Naive B cell (primary cell): ENCODE data around the gene ASB18. TPM values are rescaled to one million over a fixed set of nuclear protein-coding genes. Genes with fewer than 3 reads are reported as not detected.
A peak's percentile ranks its signal among the peaks of the same experiment; 100 is the strongest.

ENCODE experiments used
- ATAC-seq, 2 donors: fragments of 150-1000 bp; cut with Tn5 transposase; 2 replicates each; pipeline ENCODE4 v1.10.0; 2021; ENCODE audit warnings: low read depth in 2 of 2, mild to moderate bottlenecking in 2 of 2, moderate library complexity in 2 of 2
- DNase-seq: peaks from one replicate; pipeline ENCODE4 v3.0.0; 2022
- H3K27ac Mint-ChIP-seq, 6 donors: one replicate each; pipeline ENCODE4 v1.8.0; 2020 to 2022; ENCODE audit warnings: mild to moderate bottlenecking in 6 of 6, mixed read lengths in 6 of 6, moderate library complexity in 5 of 6, inconsistent platforms in 2 of 6
- H3K27me3 Mint-ChIP-seq, 3 donors: one replicate each; pipeline ENCODE4 v1.8.0; 2021 to 2022; ENCODE audit warnings: mixed read lengths in 3 of 3, mild to moderate bottlenecking in 1 of 3
- H3K36me3 Mint-ChIP-seq, 2 donors: one replicate each; pipeline ENCODE4 v1.8.0; 2020 to 2022; ENCODE audit warnings: mixed read lengths in 2 of 2, inconsistent platforms in 1 of 2, mild to moderate bottlenecking in 1 of 2
- H3K4me1 Mint-ChIP-seq, 3 donors: one replicate each; pipeline ENCODE4 v1.8.0; 2020 to 2022; ENCODE audit warnings: mixed read lengths in 3 of 3, inconsistent platforms in 1 of 3, mild to moderate bottlenecking in 1 of 3, moderate library complexity in 1 of 3
- H3K4me3 Mint-ChIP-seq, 8 donors: one replicate each; pipeline ENCODE4 v1.8.0; 2020 to 2022; ENCODE audit warnings: mild to moderate bottlenecking in 8 of 8, mixed read lengths in 8 of 8, moderate library complexity in 8 of 8, inconsistent platforms in 2 of 8
- H3K9me3 Mint-ChIP-seq, 7 donors: one replicate each; pipeline ENCODE4 v1.8.0; 2020 to 2022; ENCODE audit warnings: mixed read lengths in 7 of 7, mild to moderate bottlenecking in 5 of 7, inconsistent platforms in 2 of 7, moderate library complexity in 1 of 7
- polyA plus RNA-seq, 6 donors: library from polyadenylated mRNA; unstranded; fragments of 300-500 nt; fragmentation: Illumina TruSeq; gene quantifications; one replicate each; pipeline ENCODE4 v1.2.3, GENCODE V29; 2021; ENCODE audit warnings: low read depth in 6 of 6

The ASB18 gene
- polyA plus RNA-seq, 6 donors from 2014 or later, result not detected

DNA sequence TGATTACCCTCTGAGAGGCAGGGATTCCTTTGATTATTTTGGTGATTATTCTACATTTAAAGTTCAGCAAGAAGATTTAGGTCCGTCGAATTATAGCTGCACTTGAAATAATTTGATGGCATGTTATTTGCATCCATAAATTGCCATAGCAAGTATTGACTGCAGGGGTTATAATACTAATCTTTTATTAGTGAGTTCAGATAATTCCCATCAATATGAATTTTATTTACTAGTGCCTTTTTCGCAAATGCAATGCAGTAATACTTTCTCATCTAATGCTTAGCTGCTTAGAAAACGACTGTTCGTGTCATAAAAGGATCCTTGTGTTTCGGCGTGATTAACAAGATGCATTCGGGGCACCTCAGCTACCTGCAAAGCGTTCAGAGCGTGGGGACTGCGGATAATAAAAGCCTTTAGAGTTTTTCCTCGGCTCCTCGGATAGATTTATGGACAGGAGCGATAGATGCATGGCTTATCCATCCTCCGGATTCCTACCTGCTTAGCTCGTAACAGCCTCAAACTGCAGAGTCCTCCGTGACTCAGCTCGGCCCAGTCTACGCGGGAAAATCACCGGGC, 93.5 kb downstream of the ASB18 start:
- H3K9me3 Mint-ChIP-seq, result peaks cover 0 to 12% (median 0%) of the 10 kb centered on the region in 7 donors
- ATAC-seq (no peak), DNase-seq (no peak)
- H3K36me3 Mint-ChIP-seq, result no peaks in the 10 kb centered on the region
- peaks cover 0 to 9% (median 6%) of the 10 kb centered on the region in 3 donors for H3K4me1 Mint-ChIP-seq
- H3K27ac Mint-ChIP-seq, result peak overlapping the region in 3 of 6 donors; percentile 30 to 42 (median 42)
- peak overlapping the region in 1 of 8 donors; percentile 35 for H3K4me3 Mint-ChIP-seq
- peaks cover 52 to 76% (median 60%) of the 10 kb centered on the region in 3 donors for H3K27me3 Mint-ChIP-seq

DNA sequence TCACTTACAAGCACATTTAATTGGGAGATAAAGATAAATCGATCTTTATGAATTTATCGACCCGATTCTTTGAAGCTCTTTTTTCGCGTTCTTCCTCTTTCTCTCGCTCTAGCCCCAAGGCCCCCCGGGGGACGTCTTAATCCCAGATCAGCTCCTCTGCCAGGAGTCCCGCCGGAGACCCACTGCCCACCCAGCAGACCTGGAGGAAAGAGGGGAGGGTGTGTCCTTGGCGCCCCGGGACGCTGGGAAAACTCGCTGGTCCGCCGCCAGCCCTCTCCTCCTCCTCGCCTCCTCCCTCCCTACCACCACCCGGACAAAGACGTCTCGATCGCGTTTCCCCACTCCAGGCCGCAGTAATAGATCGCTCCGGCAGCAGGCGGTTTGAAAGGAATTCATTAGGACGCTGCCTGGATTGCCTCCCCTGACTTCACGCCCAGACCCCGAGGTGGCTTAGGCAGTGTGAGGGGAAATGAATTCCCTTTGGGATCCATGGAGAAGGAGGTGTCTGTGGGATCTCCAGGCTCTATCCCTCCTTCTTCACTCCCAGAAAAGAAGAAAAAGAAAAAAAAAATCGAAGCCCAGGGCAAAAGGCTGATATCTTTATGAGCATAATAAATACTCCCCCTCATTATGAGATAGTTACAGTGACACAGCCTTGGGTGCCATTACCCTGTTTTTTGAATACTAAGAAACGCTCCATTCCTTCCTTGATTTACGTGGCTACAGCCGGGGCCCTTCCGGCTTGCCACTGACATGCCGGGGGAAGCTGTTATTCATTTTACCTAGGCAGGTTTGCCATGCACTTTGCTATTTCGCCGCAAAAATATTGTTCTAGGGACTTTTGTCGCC, 94.2 kb downstream of the ASB18 start:
- DNase-seq (no peak), ATAC-seq (no peak)
- H3K9me3 Mint-ChIP-seq, result peaks cover 0 to 12% (median 0%) of the 10 kb centered on the region in 7 donors
- peak overlapping the region in 3 of 6 donors; percentile 42 to 83 (median 78) for H3K27ac Mint-ChIP-seq
- peaks cover 0 to 12% (median 6%) of the 10 kb centered on the region in 3 donors for H3K4me1 Mint-ChIP-seq
- H3K4me3 Mint-ChIP-seq, result peak overlapping the region in 2 of 8 donors; percentile 2 to 16
- peaks cover 50 to 73% (median 52%) of the 10 kb centered on the region in 3 donors for H3K27me3 Mint-ChIP-seq
- H3K36me3 Mint-ChIP-seq, result no peaks in the 10 kb centered on the region

DNA sequence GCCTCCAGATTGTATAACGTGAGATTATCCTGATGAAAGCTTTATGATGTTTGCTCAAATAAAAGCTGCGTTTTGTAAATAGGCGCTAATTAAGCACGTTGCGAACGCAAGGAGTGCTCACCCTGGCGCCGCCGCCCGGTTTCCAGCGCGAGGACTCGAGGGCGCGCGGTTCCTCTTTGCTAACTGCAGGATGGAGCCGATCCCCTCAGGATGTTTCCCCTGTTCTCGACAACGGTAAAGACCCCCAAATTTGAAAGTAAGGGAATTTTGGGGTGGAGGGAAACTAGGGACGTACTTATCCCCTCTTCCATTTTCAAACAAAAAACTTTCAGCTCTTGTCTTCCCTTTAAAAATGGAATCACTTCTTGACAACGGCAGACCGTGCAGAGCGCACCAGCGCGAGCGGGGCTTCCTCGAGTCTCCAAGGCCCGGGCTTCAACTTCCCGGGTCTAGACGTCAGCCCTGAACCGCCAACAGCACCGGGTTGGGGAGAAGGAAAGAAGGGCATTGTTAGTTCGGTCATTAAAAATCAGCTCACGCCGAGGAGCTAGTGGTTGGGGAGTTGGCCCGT, 95.0 kb downstream of the ASB18 start:
- Mint-ChIP-seq H3K9me3 (peaks cover 0 to 11% (median 0%) of the 10 kb centered on the region in 7 donors), H3K27ac (peak overlapping the region in 2 of 6 donors; percentile 78 to 83), H3K27me3 (peaks cover 45 to 71% (median 49%) of the 10 kb centered on the region in 3 donors), H3K4me1 (peaks cover 0 to 15% (median 6%) of the 10 kb centered on the region in 3 donors), H3K4me3 (peak overlapping the region in 1 of 8 donors; percentile 2), H3K36me3 (no peaks in the 10 kb centered on the region)
- ATAC-seq, result no peak
- DNase-seq, result no peak

DNA sequence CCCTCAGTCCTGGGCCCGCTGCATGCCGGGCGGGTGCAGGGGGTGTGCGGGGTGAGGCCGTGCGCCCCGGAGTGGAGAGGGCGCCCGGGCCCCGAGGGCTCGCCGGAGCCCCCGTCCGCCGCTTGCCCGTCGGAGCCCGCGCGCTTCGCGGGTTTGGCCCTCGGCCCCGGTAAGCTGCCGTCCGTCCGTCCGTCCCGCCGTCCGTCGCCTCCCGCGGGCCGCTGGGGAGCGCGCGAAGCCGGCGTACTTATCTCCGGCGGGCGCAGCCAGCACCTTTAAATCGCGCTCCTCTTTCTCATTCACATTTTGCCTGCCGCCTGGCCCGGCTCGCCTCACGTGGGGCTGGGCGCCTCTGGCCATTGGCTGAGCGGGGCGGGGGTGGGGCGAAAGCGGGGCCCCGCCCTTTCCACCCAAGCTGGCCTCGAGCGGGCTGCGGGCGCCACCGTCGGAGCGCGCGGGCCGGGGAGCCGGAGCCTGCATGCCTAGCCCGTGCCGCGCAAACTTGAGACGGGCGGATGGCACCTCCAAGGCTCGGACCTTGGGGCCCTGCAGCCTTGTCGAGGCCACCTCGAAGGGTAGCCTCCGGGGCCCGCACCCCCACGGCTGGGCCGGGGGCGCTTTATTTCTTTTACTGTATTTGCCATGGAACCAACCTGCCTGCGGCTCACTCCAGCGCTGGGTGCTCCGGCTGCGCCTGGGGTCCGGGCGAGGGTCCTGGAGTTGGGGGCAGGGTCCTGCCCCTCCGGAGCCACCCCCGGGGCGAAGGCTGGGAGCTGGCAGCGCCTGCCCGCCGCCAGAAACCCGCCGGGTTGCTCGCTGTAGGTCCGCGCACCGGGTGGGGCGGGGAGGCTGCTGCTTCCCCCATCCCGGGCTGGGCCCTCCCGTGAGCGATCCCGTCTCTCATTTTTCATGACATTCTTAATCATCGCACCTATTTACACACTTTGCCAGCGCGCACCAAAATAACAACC, 95.8 kb downstream of the ASB18 start, which contains the start of gene GBX2:
TSS of gene GBX2 (minus strand) at position 277 of the 971 bp plus-strand sequence. CDS start 415 bp downstream, outside the sequence.
- H3K27ac Mint-ChIP-seq, result no peak within 1 kb of the TSS

DNA sequence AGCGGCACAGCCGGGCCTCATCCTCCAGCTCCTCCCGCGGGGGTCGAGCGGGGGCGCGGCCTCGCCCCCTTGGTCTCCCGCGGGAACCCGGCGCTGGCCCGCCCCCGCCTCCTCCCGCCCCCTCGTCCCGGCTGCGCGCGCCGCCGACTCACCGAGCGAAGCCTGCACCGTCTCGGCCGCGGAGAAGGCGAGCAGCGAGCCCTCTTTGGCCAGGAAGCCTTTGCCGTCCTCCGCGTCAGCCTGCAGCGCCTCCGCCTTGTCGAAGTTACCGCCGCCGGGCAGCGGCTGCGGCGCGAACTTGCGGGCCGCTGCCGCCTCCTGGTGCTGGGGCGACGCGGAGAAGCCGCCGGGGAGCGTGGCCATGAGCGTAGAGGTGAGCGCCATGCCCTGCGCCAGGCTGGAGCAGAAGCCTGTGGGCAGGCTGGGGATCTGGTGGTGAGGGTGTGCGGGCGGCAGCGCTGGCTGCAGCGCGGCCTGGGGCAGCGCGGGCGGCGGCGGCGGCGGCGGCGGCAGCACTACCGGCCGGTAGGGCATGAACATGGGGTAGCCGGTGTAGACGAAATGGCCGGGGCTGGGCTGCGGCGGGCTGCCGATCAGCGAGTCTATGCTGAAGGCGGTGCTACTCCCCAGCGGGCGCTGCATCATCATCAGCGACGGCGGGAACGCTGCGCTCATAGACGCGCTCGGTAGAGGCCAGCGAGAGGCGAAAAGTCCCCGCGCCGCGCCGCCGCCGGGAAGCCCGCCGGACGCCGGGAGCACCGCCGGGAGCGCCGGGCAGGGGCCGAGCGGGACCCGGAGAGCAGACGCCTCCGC, 96.7 kb downstream of the ASB18 start:
- Mint-ChIP-seq H3K4me1 (peaks cover 0 to 15% (median 6%) of the 10 kb centered on the region in 3 donors), H3K36me3 (no peaks in the 10 kb centered on the region), H3K4me3 (no peak overlapping the region), H3K9me3 (peaks cover 0 to 8% (median 0%) of the 10 kb centered on the region in 7 donors), H3K27me3 (peaks cover 43 to 58% (median 47%) of the 10 kb centered on the region in 3 donors), H3K27ac (no peak overlapping the region)
- ATAC-seq (no peak), DNase-seq (no peak)

More for the DNA sequence above, 95.8 kb downstream of the ASB18 start, which contains the start of gene GBX2:
- no peak for DNase-seq
- Mint-ChIP-seq H3K4me3 (no peak within 1 kb of the TSS), H3K9me3 (peaks cover 0 to 8% (median 0%) of the 10 kb centered on the region in 7 donors), H3K4me1 (peaks cover 0 to 15% (median 6%) of the 10 kb centered on the region in 3 donors), H3K27me3 (peaks cover 38 to 62% (median 43%) of the 10 kb centered on the region in 3 donors), H3K36me3 (no peaks in the 10 kb centered on the region)
- no peak for ATAC-seq

DNA sequence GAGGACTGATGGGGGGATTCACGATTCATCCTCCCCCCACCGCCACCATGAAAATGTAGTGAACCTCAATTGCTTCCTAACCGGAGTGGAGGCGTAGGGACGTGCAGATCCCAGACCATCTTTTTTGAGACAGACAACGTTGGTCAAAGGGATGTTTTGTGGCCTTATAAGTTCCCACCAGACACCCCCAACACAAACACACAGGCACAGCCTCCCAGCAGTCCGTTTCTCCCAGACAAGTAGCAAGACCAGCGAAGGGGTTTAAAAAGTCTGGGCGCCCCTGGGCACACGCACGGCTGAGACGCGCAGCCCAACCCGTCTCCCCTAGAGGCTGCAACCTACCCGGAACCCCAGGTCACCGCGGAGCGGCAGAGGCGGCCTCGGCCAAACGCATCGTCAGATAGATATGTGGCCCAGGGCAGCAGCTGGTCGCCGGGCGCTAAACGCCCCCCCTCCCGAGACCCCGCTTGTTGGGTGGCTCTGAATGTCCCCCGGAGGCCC, 97.4 kb downstream of the ASB18 start:
- Mint-ChIP-seq H3K27me3 (peaks cover 44 to 60% (median 46%) of the 10 kb centered on the region in 3 donors), H3K27ac (peak overlapping the region in 1 of 6 donors; percentile 93), H3K36me3 (no peaks in the 10 kb centered on the region), H3K9me3 (peaks cover 0 to 8% (median 0%) of the 10 kb centered on the region in 7 donors), H3K4me3 (peak overlapping the region in 4 of 8 donors; percentile 43 to 79 (median 64)), H3K4me1 (peaks cover 0 to 15% (median 6%) of the 10 kb centered on the region in 3 donors)
- DNase-seq (no peak), ATAC-seq (no peak)

DNA sequence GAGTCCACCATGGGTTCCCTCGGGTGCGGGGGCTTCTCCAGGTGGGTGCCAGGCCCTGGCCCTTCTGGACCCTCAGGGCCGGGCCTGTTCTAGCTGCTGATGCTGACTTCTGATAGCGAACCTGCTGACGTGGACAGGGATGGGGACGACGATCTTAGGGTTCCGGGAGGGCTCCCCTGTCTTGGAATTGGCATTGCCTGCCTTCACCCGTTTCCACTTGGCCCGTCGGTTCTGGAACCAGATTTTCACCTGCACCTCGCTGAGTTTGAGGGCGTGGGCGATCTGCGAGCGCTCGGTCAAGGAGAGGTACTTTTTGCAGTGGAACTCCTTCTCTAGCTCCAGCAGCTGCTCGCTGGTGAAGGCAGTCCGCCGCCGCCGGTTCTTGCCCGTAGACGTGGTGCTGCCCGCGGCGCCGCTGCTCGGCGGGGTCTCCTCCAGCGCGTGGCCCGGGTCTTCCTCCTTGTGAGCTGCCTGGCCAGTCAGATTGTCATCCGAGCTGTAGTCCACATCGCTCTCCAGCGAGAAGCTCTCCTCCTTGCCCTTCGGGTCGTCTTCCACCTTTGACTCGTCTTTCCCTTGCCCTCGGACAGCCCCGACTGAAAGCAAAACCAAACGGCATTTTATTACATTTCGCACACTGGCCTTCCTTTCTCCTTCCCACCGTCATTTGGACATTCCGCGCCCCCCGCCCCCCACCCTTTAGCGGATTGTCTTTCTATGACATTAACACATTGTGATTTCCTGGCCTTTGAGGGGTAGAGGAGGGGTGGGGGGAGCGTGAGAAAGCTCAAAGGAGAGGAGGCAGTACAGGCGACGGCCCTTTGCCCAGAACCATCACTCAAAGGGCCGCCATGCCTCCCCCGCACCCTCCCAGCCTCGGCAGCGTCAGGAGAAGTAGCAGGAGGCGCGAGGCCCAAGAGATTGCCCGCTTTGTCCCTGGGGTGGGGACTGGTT, 98.1 kb downstream of the ASB18 start:
- H3K36me3 Mint-ChIP-seq, result no peaks in the 10 kb centered on the region
- ATAC-seq, result no peak
- H3K27ac Mint-ChIP-seq, result peak overlapping the region in 1 of 6 donors; percentile 93
- DNase-seq, result no peak
- H3K4me1 Mint-ChIP-seq, result peaks cover 0 to 15% (median 6%) of the 10 kb centered on the region in 3 donors
- H3K4me3 Mint-ChIP-seq, result peak overlapping the region in 7 of 8 donors; percentile 21 to 79 (median 55)
- peaks cover 48 to 60% (median 52%) of the 10 kb centered on the region in 3 donors for H3K27me3 Mint-ChIP-seq
- H3K9me3 Mint-ChIP-seq, result peaks cover 0 to 8% (median 0%) of the 10 kb centered on the region in 7 donors

DNA sequence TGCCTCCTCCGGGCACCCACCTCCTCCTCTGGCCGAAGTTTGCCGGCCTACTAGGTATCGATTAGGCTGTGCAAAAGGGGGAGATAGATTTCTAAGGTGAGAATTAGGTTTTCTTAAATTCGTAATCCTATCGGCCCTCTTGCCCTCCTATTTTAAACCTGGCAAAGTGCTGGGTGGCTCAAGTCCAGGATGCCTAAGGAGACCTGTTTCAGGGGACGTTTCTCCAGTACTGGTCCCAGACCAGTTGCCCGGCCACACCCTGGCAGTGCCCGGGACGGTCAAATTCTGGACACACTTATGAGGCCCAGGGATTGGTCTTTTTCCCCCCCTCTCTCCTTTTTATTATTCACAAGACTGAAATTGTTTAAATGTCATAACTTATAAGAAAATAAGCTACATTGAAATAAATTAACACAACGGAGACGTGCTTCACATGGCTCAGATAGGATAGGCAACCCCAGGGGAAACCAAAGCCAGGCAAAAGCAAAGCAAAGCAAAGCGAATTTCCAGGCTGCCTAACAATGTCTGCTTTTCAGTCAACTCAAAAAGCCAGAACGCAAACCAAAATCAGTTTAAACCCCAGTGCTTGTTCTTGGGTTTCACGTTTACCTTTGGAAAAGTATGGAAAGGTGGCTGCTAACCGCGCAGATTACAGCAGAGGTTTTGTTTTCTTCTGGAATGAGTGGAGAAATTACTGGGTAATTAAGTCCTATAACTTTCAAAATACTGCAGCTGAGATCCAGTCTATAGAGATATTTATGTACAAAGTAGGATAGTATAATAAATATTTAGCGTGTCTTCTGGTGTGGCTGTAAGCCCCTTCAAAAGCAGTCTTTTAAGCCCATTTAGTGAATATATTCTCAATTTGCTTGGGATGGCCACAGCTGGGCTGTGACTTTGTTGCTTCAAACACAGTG, 99.0 kb downstream of the ASB18 start:
- Mint-ChIP-seq H3K36me3 (no peaks in the 10 kb centered on the region), H3K4me1 (peaks cover 0 to 15% (median 6%) of the 10 kb centered on the region in 3 donors), H3K4me3 (peak overlapping the region in 2 of 8 donors; percentile 61 to 65), H3K27ac (peak overlapping the region in 1 of 6 donors; percentile 58), H3K27me3 (peaks cover 44 to 60% (median 49%) of the 10 kb centered on the region in 3 donors), H3K9me3 (peaks cover 0 to 5% (median 0%) of the 10 kb centered on the region in 7 donors)
- ATAC-seq (no peak), DNase-seq (no peak)

DNA sequence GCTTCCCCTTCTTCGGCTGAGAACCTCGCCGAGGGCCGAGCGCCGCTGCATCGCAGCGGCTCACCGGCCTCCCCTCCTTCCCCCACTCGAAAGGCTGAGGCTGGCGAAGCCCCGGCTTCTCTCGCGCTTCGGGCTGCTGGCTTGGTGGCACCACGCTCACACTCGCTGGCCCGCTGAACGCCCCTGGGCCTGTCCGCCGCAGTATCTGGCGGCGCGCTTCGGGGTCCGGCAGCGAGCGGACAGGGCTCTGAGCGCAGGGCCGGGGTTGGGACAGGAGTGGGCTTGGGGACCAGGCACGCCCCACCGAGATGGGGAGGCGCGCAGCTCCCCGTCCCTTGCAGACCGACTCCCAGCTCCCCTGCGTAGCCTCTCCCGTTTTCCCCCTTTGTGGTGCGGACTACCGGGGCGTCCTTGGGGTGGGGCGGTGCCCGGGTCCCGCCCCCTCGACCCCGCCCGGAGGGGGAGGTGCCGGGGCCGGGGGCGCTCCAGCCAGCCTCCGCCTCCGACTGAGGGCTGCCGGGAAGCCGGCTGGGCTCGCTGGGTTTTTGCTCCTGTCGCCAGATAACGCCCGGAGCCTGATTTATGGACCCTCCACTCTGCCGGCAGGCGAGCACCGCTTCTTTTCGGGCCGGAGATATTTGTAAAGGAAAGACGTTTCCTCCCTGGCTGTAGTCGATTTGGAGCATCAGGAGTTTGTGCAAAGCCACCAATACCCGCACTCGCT, 99.8 kb downstream of the ASB18 start:
- Mint-ChIP-seq H3K4me3 (peak overlapping the region in 2 of 8 donors; percentile 49 to 61), H3K9me3 (peaks cover 0 to under 1% (median 0%) of the 10 kb centered on the region in 7 donors), H3K36me3 (no peaks in the 10 kb centered on the region), H3K4me1 (peaks cover 0 to 15% (median 6%) of the 10 kb centered on the region in 3 donors), H3K27me3 (peaks cover 39 to 55% (median 49%) of the 10 kb centered on the region in 3 donors), H3K27ac (peak overlapping the region in 1 of 6 donors; percentile 29)
- ATAC-seq (no peak), DNase-seq (no peak)
